A673 (cell line): ENCODE data around the gene SZRD1. TPM values are rescaled to one million over a fixed set of nuclear protein-coding genes. Genes with fewer than 3 reads are reported as not detected.
"Not testable (repeated sequence)": the region's sequence is repeated elsewhere in the genome, so short reads cannot be mapped to it uniquely, and the experiment has no call there.

Source experiments
- BruUV-seq: library from RNA; stranded (reverse); fragments of 400-500 nt; replicated peaks from 2 replicates; lab custom pipeline; 2021; lab: Mats Ljungman, UMichigan
- CTCF ChIA-PET: fragments of 300-600 bp; sonication (Branson Sonifier 250); formaldehyde crosslinking; loops from one replicate; lab custom pipeline; 2022; ENCODE audit warnings: antibody characterized with exemption; lab: Charles Lee
- POLR2A ChIA-PET: fragments of 300-600 bp; sonication (Branson Sonifier 250); formaldehyde crosslinking; loops from one replicate; lab custom pipeline; 2022; ENCODE audit warnings: antibody characterized with exemption; ENCODE audit not compliant: low non-redundant PET; lab: Charles Lee
- DNase-seq: peaks from one replicate; pipeline ENCODE4 v3.0.0-alpha.2; 2015; ENCODE audit warnings: low spot score
- H3K27ac ChIP-seq: fragments of 200-600 bp; sonication (generic); 2 replicates; pipeline ENCODE4 v1.5.1; 2016; ENCODE audit warnings: mixed run types, low read depth, mild to moderate bottlenecking, mixed read lengths, antibody characterized with exemption, low read length; ENCODE audit not compliant: poor library complexity, severe bottlenecking
- H3K27me3 ChIP-seq: fragments of 200-600 bp; sonication (generic); replicated peaks from 2 replicates; pipeline ENCODE4 v1.6.1; 2017; ENCODE audit warnings: mixed run types, low read depth, mild to moderate bottlenecking, mixed read lengths, antibody characterized with exemption, low read length; ENCODE audit not compliant: insufficient read depth, poor library complexity
- H3K36me3 ChIP-seq: fragments of 200-600 bp; sonication (generic); 2 replicates; pipeline ENCODE4 v1.6.1; 2016; ENCODE audit warnings: mixed run types, mild to moderate bottlenecking, mixed read lengths, antibody characterized with exemption, low read length; ENCODE audit not compliant: insufficient read depth, poor library complexity, severe bottlenecking
- H3K4me1 ChIP-seq: fragments of 200-600 bp; sonication (generic); 2 replicates; pipeline ENCODE4 v1.6.1; 2017; ENCODE audit warnings: mixed run types, mild to moderate bottlenecking, mixed read lengths, antibody characterized with exemption, low read length; ENCODE audit not compliant: insufficient read depth, poor library complexity, severe bottlenecking
- H3K4me3 ChIP-seq: fragments of 200-600 bp; sonication (generic); 2 replicates; pipeline ENCODE4 v1.5.1; 2016; ENCODE audit warnings: low read depth, mixed run types, mild to moderate bottlenecking, mixed read lengths, low read length; ENCODE audit not compliant: poor library complexity, severe bottlenecking
- H3K9me3 ChIP-seq: fragments of 200-600 bp; sonication (generic); 2 replicates; pipeline ENCODE4 v1.6.1; 2016; ENCODE audit warnings: mixed run types, low read depth, mild to moderate bottlenecking, mixed read lengths, antibody characterized with exemption, low read length; ENCODE audit not compliant: poor library complexity, severe bottlenecking
- CTCF ChIP-seq: fragments of 300-800, 200-600 bp; sonication (generic); conservative IDR thresholded peaks from 2 replicates; pipeline ENCODE4 v1.5.1; 2017; ENCODE audit warnings: low read depth, mild to moderate bottlenecking, antibody characterized with exemption, low read length, moderate library complexity, mixed read lengths
- EZH2 ChIP-seq: fragments of 200-600 bp; sonication (generic); IDR thresholded peaks from 2 replicates; pipeline ENCODE4 v1.6.1; 2017; ENCODE audit warnings: borderline replicate concordance, low read depth, mild to moderate bottlenecking, mixed read lengths, antibody characterized with exemption, low read length; ENCODE audit not compliant: poor library complexity, severe bottlenecking
- intact Hi-C: fragments of 100-400 bp; cut with micrococcal nuclease; formaldehyde crosslinking; loops from one replicate; pipeline ENCODE4 v1.10.0; 2022; ENCODE audit not compliant: unreplicated experiment
- total RNA-seq: library from RNA; stranded (reverse); gene quantifications from 2 replicates; pipeline ENCODE4 v1.2.3, GENCODE V29; 2021

SZRD1 gene
- total RNA-seq, 1 experiment from 2014 or later, result 187 TPM

- Histone ChIP-seq H3K4me1 (peaks cover 4% of the 10 kb centered on the region), H3K9me3 (no peaks in the 10 kb centered on the region), H3K27me3 (no peaks in the 10 kb centered on the region), H3K4me3 (no peak overlapping the region), H3K36me3 (no peaks in the 10 kb centered on the region), H3K27ac (no peak overlapping the region)
- ChIA-PET CTCF (interaction anchor here (0.5 kb wide), 1 partner anchor 595 kb away, joined by 5 read pairs; no protein-coding TSS in a partner anchor), POLR2A (no interaction called here)
- intact Hi-C loops, result no loop called here
- no TSS peak for BruUV-seq
- TF ChIP-seq EZH2 (no peak), CTCF (no peak)
- no peak for DNase-seq
These were observed 10.2 kb upstream of the SZRD1 start for GRCh38 chr1:16356867-16357266.

- H3K9me3 ChIP-seq, CTCF ChIA-PET, H3K36me3 ChIP-seq, BruUV-seq, H3K4me3 ChIP-seq, H3K27ac ChIP-seq, H3K27me3 ChIP-seq, DNase-seq: not testable (repeated sequence)
- intact Hi-C loops, result loop anchor here (10.0 kb wide), 2 partner anchors 120 to 160 kb away; no protein-coding TSS in a partner anchor
- peaks cover 10% of the 10 kb centered on the region for H3K4me1 ChIP-seq
- POLR2A ChIA-PET, result interaction anchor here (0.6 kb wide), 1 partner anchor 44 kb away, joined by 4 read pairs; no protein-coding TSS in a partner anchor
These were observed 1.9 kb upstream of the SZRD1 start for GRCh38 chr1:16365146-16365498.

- no peaks in the 10 kb centered on the region for H3K9me3 ChIP-seq
- intact Hi-C loops, result loop anchor here (10.0 kb wide), 2 partner anchors 123 to 163 kb away; no protein-coding TSS in a partner anchor
- H3K4me3 ChIP-seq, result peak overlapping the region; percentile 87
- no peaks in the 10 kb centered on the region for H3K27me3 ChIP-seq
- H3K36me3 ChIP-seq, result no peaks in the 10 kb centered on the region
- ChIA-PET POLR2A (no interaction called here), CTCF (interaction anchor here (0.5 kb wide), 1 partner anchor 552 kb away, joined by 6 read pairs; no protein-coding TSS in a partner anchor)
- peaks cover 10% of the 10 kb centered on the region for H3K4me1 ChIP-seq
- BruUV-seq, result no TSS peak
- TF ChIP-seq CTCF, result peak; percentile 28; the same call in 1 of the 2 replicates
- TF ChIP-seq EZH2, result no peak
- H3K27ac ChIP-seq, result peak overlapping the region; percentile 93
- peak; percentile 83 for DNase-seq
These were observed 371 bp downstream of the SZRD1 start for GRCh38 chr1:16367258-16367967.
